Neural progenitor cell (in vitro differentiated cells): Measurements from ENCODE around the gene NAT14.

Experiments used
- CTCF ChIP-seq: fragments of 200-600 bp; sonication (generic); IDR thresholded peaks from 2 replicates; pipeline ENCODE4 v1.5.1; 2017; ENCODE audit warnings: antibody characterized with exemption, mild to moderate bottlenecking
- EZH2 ChIP-seq: fragments of 200-600 bp; sonication (generic); IDR thresholded peaks from 2 replicates; pipeline ENCODE4 v1.6.1; 2017; ENCODE audit warnings: antibody characterized with exemption, mild to moderate bottlenecking, moderate library complexity

DNA sequence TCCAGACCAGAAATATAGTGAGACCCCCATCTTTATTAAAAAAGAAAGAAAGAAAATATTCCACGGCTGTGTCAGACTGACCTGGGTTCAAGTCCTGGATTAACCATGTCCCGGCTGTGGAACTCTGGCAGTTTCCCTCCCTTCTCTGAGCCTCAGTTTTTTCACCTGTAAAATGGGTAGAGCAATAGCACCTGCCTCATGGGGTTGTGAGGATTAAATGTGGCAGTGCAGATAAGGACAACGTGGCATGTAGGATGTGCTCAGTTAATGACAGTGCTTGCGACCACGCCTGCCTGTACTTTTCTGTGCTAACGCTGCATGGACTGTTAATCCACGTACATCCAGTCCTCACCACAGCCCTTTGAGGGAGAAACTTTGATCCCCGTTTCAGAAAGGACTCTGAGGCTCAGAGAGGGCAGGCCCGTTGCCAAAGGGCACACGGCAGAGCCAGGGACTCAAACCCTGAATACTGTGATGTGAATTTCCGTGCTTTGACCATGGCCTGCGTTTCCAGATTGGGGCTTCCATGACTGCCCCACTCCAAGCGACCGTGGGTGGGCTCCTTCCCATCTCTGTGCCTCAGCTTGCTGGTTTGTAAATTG is 35.8 kb downstream of the NAT14 start:
- no peak for TF ChIP-seq EZH2
- TF ChIP-seq CTCF = no peak
